HepG2 (cell line): ENCODE results near the gene DIPK1B. TPM values are rescaled to one million over a fixed set of nuclear protein-coding genes. Genes with fewer than 3 reads are reported as not detected.

Experiments used
- ARID5B ChIP-seq: IDR thresholded peaks from 2 replicates; pipeline ENCODE4 v1.4.0; 2020; ENCODE audit warnings: mild to moderate bottlenecking, missing genetic modification reagents
- ATF4 ChIP-seq, 2 experiments: fragments of 450-650 bp in 1 of 2; sonication (generic) in 1 of 2; formaldehyde crosslinking; IDR thresholded peaks; 2 replicates each; pipeline versions ENCODE4 v1.5.0 to v1.8.0; 2020 to 2022; ENCODE audit warnings: mild to moderate bottlenecking in 1 of 2, missing genetic modification reagents in 1 of 2
- FOXJ3 ChIP-seq: sonication (generic); formaldehyde crosslinking; IDR thresholded peaks from 2 replicates; pipeline ENCODE4 v1.4.0; 2020; ENCODE audit warnings: missing genetic modification reagents, mild to moderate bottlenecking, borderline replicate concordance
- IRX3 ChIP-seq: sonication (generic); formaldehyde crosslinking; IDR thresholded peaks from 2 replicates; pipeline ENCODE4 v1.8.1; 2023; ENCODE audit warnings: mild to moderate bottlenecking, low read depth, missing genetic modification reagents, borderline replicate concordance
- LRRFIP1 ChIP-seq: sonication (generic); formaldehyde crosslinking; conservative IDR thresholded peaks from 2 replicates; pipeline ENCODE4 v1.4.0; 2020; ENCODE audit warnings: missing genetic modification reagents
- NR2F1 ChIP-seq, 2 experiments: fragments of 450-650 bp in 1 of 2; formaldehyde crosslinking in 1 of 2; IDR thresholded peaks; 2 replicates each; pipeline versions ENCODE4 v1.5.0 to v1.6.1; 2016 to 2020; ENCODE audit warnings: mild to moderate bottlenecking in 1 of 2, missing compliant biosample characterization in 1 of 2, missing genetic modification reagents in 1 of 2, moderate library complexity in 1 of 2
- RFXANK ChIP-seq: IDR thresholded peaks from 2 replicates; pipeline ENCODE4 v1.6.1; 2016
- TFDP2 ChIP-seq: sonication (generic); formaldehyde crosslinking; IDR thresholded peaks from 2 replicates; pipeline ENCODE4 v1.4.0; 2020; ENCODE audit warnings: missing genetic modification reagents
- USF2 ChIP-seq, 2 experiments: sonication (generic) in 1 of 2; formaldehyde crosslinking in 1 of 2; IDR thresholded peaks; 2 replicates each; pipeline versions ENCODE4 v1.5.1 to v1.6.1; 2011 to 2020; ENCODE audit warnings: borderline replicate concordance in 1 of 2, low read depth in 1 of 2, low read length in 1 of 2, mild to moderate bottlenecking in 1 of 2, missing genetic modification reagents in 1 of 2, moderate library complexity in 1 of 2
- XRCC5 ChIP-seq: fragments of 200-400 bp; formaldehyde crosslinking; optimal IDR thresholded peaks from 2 replicates; pipeline ENCODE3; 2017; ENCODE audit warnings: mild to moderate bottlenecking, low read length
- ZBTB7B ChIP-seq: sonication (generic); formaldehyde crosslinking; IDR thresholded peaks from 2 replicates; pipeline ENCODE4 v1.4.0; 2020; ENCODE audit warnings: missing genetic modification reagents
- ZNF121 ChIP-seq: sonication (generic); formaldehyde crosslinking; IDR thresholded peaks from 2 replicates; pipeline ENCODE4 v1.5.0; 2020; ENCODE audit warnings: mild to moderate bottlenecking, missing genetic modification reagents
- ZNF354B ChIP-seq: sonication (generic); formaldehyde crosslinking; IDR thresholded peaks from 2 replicates; pipeline ENCODE4 v1.8.0; 2022; ENCODE audit warnings: mild to moderate bottlenecking, missing genetic modification reagents
- ZNF564 ChIP-seq: sonication (generic); formaldehyde crosslinking; IDR thresholded peaks from 2 replicates; pipeline ENCODE4 v1.8.1; 2023; ENCODE audit warnings: mild to moderate bottlenecking, missing genetic modification reagents
- ZNF614 ChIP-seq: IDR thresholded peaks from 2 replicates; pipeline ENCODE4 v1.6.1; 2018; ENCODE audit warnings: missing biosample characterization, missing genetic modification reagents, inconsistent platforms, borderline replicate concordance
- ZNF660 ChIP-seq: sonication (generic); formaldehyde crosslinking; IDR thresholded peaks from 2 replicates; pipeline ENCODE4 v1.5.1; 2020; ENCODE audit warnings: mild to moderate bottlenecking, low read depth, missing genetic modification reagents, borderline replicate concordance
- ZNF883 ChIP-seq: sonication (generic); formaldehyde crosslinking; IDR thresholded peaks from 2 replicates; pipeline ENCODE4 v1.5.1; 2020; ENCODE audit warnings: mild to moderate bottlenecking, missing genetic modification reagents; ENCODE audit errors: not compliant biosample characterization
- polyA plus RNA-seq, 8 experiments: library from polyadenylated mRNA; depleted of rRNA in 3 of 8; stranded (reverse) in 7 of 8; unstranded in 1 of 8; fragments of >200 nt; fragmentation: Illumina TruSeq in 4 of 8; extraction: Trizol in 4 of 8; gene quantifications; 2 replicates each; pipeline versions ENCODE4 v1.2.1 to v1.2.3, GENCODE V29; 2011 to 2016; ENCODE audit warnings: low read depth in 4 of 8, missing spikeins in 1 of 8, mixed read lengths in 1 of 8; ENCODE audit not compliant: insufficient read depth in 1 of 8
- total RNA-seq, 5 experiments: library from RNA; depleted of rRNA; stranded (reverse); fragments of >200 nt; fragmentation: Illumina TruSeq; extraction: Trizol; gene quantifications; 2 replicates each; pipeline ENCODE4 v1.2.3, GENCODE V29; 2016; ENCODE audit warnings: low read depth in 1 of 5

Gene DIPK1B
- total and polyA plus RNA-seq, 2 of the 13 experiments (the other 11 are each of a cell fraction or from before 2014, with no cell fraction given), result 0.18 to 3.9 TPM

GRCh38 chr9:136697821-136698526, 14.4 kb upstream of the DIPK1B start (continued):
- TF ChIP-seq ARID5B (CRISPR knock-in tag) (peak; percentile 78), ATF4 (CRISPR knock-in tag; IDR thresholded peaks at IDR 0.05) (peak in 1 of 2 experiments; percentile 41; a peak in 2 of 4 replicates), TFDP2 (no peak), XRCC5 (no peak), ZNF121 (CRISPR knock-in tag) (no peak), ZNF883 (no peak), ZBTB7B (peak; percentile 70; the same call in 1 of the 2 replicates), ZNF354B (no peak), NR2F1 (CRISPR knock-in tag; IDR thresholded peaks at IDR 0.05) (peak in 1 of 2 experiments; percentile 77; a peak in 2 of 4 replicates), LRRFIP1 (CRISPR knock-in tag) (no peak), RFXANK (CRISPR knock-in tag) (no peak), ZNF660 (CRISPR knock-in tag) (no peak), USF2 (IDR thresholded peaks at IDR 0.05; ENCODE audit: low read depth, low read length) (no peak), USF2 (CRISPR knock-in tag; IDR thresholded peaks at IDR 0.05; ENCODE audit: borderline replicate concordance) (no peak), ZNF614 (no peak), ZNF564 (CRISPR knock-in tag) (no peak), FOXJ3 (CRISPR knock-in tag) (peak; percentile 66; the same call in 1 of the 2 replicates), IRX3 (CRISPR knock-in tag) (no peak)
